PC-3 (cell line): ENCODE data around the gene WFDC6.

Source experiments
- EZH2 ChIP-seq: fragments of 300-600 bp; sonication (generic); IDR thresholded peaks from one replicate; pipeline ENCODE4 v1.6.1; 2017; ENCODE audit warnings: antibody characterized with exemption, mild to moderate bottlenecking, low read length; ENCODE audit not compliant: unreplicated experiment
- TF ChIP-seq, protein P1 (sequence below): fragments of 300-600 bp; sonication (generic); conservative IDR thresholded peaks from 2 replicates; pipeline ENCODE4 v1.5.1; 2017; ENCODE audit warnings: antibody characterized with exemption, low read depth, mild to moderate bottlenecking, low read length

DNA sequence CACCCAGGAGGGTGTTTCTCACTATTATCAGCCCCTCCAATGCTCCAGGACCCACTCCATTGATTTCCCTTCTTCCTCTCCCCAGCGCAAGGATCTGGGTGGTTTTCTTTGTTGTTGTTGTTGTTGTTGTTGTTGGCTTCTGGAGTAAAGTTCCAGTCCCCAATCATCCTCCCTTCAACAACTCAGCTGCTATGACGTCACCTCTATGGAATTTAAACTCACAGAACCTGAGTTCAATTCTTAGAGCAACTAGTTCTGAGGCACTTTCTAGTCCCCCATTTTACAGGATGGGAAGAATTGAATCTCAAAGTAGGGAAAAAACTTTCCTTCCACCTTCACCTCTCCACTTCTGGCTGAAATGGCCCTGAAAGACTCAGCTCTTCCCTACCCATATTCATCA is 49.5 kb upstream of the WFDC6 start:
- TF ChIP-seq, protein P1, sequence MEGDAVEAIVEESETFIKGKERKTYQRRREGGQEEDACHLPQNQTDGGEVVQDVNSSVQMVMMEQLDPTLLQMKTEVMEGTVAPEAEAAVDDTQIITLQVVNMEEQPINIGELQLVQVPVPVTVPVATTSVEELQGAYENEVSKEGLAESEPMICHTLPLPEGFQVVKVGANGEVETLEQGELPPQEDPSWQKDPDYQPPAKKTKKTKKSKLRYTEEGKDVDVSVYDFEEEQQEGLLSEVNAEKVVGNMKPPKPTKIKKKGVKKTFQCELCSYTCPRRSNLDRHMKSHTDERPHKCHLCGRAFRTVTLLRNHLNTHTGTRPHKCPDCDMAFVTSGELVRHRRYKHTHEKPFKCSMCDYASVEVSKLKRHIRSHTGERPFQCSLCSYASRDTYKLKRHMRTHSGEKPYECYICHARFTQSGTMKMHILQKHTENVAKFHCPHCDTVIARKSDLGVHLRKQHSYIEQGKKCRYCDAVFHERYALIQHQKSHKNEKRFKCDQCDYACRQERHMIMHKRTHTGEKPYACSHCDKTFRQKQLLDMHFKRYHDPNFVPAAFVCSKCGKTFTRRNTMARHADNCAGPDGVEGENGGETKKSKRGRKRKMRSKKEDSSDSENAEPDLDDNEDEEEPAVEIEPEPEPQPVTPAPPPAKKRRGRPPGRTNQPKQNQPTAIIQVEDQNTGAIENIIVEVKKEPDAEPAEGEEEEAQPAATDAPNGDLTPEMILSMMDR = no peak
- no peak for TF ChIP-seq EZH2
